Neural cell (in vitro differentiated cells): ENCODE results near the gene GRN.

ENCODE experiments used
- EP300 ChIP-seq: fragments of 450-650 bp; conservative IDR thresholded peaks from 2 replicates; pipeline ENCODE4 v1.6.1; 2014; ENCODE audit warnings: antibody characterized with exemption, mild to moderate bottlenecking, moderate library complexity; ENCODE audit not compliant: poor library complexity, severe bottlenecking
- TF ChIP-seq, protein P1 (sequence below): IDR thresholded peaks from 2 replicates; pipeline ENCODE4 v1.6.1; 2012; ENCODE audit warnings: borderline replicate concordance
- TF ChIP-seq, protein P2 (sequence below): fragments of 450-650 bp; IDR thresholded peaks from 2 replicates; pipeline ENCODE4 v1.5.1; 2014; ENCODE audit warnings: antibody characterized with exemption, mild to moderate bottlenecking, moderate library complexity; ENCODE audit not compliant: poor library complexity, severe bottlenecking

DNA sequence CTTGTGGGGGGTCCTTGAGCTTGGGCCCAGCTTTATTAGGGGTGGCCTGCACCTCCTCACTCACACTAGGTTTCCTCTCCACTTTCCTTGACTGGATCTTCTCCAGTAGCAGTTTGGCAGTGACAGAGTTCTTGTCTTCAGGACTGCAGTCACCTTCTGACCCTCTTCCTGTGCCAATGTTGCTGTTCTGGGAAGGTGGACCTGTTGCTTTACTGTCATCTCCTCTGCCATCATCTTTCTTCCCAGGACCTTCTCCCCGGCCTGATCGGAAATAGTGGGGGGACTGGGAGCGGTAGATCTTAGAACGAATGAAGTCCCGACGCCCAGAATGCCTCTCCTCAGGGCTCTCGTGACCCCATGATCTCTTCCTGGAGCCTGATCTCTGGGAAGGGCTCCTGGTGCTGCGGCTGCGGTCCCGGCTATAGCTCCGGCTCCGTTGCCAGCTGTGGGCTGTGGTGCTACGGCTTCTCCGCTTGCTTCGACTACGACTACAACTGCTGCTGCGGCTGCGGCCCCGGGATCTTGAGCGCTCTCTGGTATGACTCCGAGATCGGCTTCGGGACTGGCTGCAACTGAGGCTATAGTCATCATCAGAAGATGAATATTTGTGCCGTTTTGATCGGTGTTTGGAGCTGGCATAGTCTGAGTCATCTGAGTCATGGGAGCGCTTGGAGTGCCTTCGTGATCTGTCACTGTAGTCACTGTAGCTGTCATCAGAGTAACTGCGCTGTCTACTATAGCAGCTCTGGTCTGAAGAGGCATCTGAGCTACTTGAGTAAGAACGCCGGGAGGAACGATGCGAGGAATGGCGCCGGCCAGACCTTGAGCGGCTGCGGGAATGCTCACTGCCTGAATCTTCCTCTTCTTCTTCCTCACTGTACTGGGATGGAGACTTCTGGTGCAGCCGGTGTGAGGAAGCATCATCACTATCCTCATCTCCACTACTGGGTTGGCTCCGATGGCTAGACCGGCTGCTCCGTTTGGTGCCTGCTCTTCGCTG lies 53.9 kb downstream of the GRN start:
- TF ChIP-seq, protein P1, sequence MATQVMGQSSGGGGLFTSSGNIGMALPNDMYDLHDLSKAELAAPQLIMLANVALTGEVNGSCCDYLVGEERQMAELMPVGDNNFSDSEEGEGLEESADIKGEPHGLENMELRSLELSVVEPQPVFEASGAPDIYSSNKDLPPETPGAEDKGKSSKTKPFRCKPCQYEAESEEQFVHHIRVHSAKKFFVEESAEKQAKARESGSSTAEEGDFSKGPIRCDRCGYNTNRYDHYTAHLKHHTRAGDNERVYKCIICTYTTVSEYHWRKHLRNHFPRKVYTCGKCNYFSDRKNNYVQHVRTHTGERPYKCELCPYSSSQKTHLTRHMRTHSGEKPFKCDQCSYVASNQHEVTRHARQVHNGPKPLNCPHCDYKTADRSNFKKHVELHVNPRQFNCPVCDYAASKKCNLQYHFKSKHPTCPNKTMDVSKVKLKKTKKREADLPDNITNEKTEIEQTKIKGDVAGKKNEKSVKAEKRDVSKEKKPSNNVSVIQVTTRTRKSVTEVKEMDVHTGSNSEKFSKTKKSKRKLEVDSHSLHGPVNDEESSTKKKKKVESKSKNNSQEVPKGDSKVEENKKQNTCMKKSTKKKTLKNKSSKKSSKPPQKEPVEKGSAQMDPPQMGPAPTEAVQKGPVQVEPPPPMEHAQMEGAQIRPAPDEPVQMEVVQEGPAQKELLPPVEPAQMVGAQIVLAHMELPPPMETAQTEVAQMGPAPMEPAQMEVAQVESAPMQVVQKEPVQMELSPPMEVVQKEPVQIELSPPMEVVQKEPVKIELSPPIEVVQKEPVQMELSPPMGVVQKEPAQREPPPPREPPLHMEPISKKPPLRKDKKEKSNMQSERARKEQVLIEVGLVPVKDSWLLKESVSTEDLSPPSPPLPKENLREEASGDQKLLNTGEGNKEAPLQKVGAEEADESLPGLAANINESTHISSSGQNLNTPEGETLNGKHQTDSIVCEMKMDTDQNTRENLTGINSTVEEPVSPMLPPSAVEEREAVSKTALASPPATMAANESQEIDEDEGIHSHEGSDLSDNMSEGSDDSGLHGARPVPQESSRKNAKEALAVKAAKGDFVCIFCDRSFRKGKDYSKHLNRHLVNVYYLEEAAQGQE, result no peak
- TF ChIP-seq EP300, result no peak
- TF ChIP-seq, protein P2, sequence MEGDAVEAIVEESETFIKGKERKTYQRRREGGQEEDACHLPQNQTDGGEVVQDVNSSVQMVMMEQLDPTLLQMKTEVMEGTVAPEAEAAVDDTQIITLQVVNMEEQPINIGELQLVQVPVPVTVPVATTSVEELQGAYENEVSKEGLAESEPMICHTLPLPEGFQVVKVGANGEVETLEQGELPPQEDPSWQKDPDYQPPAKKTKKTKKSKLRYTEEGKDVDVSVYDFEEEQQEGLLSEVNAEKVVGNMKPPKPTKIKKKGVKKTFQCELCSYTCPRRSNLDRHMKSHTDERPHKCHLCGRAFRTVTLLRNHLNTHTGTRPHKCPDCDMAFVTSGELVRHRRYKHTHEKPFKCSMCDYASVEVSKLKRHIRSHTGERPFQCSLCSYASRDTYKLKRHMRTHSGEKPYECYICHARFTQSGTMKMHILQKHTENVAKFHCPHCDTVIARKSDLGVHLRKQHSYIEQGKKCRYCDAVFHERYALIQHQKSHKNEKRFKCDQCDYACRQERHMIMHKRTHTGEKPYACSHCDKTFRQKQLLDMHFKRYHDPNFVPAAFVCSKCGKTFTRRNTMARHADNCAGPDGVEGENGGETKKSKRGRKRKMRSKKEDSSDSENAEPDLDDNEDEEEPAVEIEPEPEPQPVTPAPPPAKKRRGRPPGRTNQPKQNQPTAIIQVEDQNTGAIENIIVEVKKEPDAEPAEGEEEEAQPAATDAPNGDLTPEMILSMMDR, result no peak
